Endodermal cell (in vitro differentiated cells): ENCODE results near the gene XAF1. TPM values are rescaled to one million over a fixed set of nuclear protein-coding genes. Genes with fewer than 3 reads are reported as not detected.
"Not testable (repeated sequence)": the region's sequence is repeated elsewhere in the genome, so short reads cannot be mapped to it uniquely, and the experiment has no call there.

ENCODE experiments used
- DNase-seq: peaks from one replicate; pipeline ENCODE4 v3.0.0-alpha.2; 2017
- H3K27ac ChIP-seq: 2 replicates; pipeline ENCODE4 v1.5.1; 2013; ENCODE audit warnings: mild to moderate bottlenecking, low read depth, low read length, moderate library complexity
- H3K27me3 ChIP-seq: 2 replicates; pipeline ENCODE4 v1.6.1; 2013; ENCODE audit warnings: mild to moderate bottlenecking, low read length, moderate library complexity; ENCODE audit not compliant: insufficient read depth, control insufficient read depth, poor library complexity, severe bottlenecking
- H3K36me3 ChIP-seq: 2 replicates; pipeline ENCODE4 v1.7.0; 2013; ENCODE audit warnings: mild to moderate bottlenecking, low read length, moderate library complexity; ENCODE audit not compliant: control insufficient read depth, insufficient read depth
- H3K4me1 ChIP-seq: one replicate; pipeline ENCODE4 v1.7.0; 2013; ENCODE audit warnings: low read length; ENCODE audit not compliant: control insufficient read depth, insufficient read depth
- H3K4me3 ChIP-seq: 2 replicates; pipeline ENCODE4 v1.5.1; 2013; ENCODE audit warnings: mild to moderate bottlenecking, low read length, moderate library complexity
- H3K9ac ChIP-seq: 2 replicates; pipeline ENCODE4 v1.6.1; 2013; ENCODE audit warnings: mild to moderate bottlenecking, low read length, moderate library complexity; ENCODE audit not compliant: poor library complexity, severe bottlenecking; ENCODE audit errors: extremely low read depth
- H3K9me3 ChIP-seq: 2 replicates; pipeline ENCODE4 v1.6.1; 2013; ENCODE audit warnings: mild to moderate bottlenecking, low read length, moderate library complexity; ENCODE audit not compliant: control insufficient read depth
- H3K27ac Mint-ChIP-seq: 2 replicates; pipeline ENCODE4 v1.8.0; 2020; ENCODE audit warnings: mixed read lengths
- H3K27me3 Mint-ChIP-seq: 2 replicates; pipeline ENCODE4 v1.8.0; 2021; ENCODE audit warnings: mild to moderate bottlenecking, mixed read lengths; ENCODE audit not compliant: insufficient read depth
- H3K36me3 Mint-ChIP-seq: 2 replicates; pipeline ENCODE4 v1.8.0; 2020; ENCODE audit warnings: low read depth, mixed read lengths
- H3K4me1 Mint-ChIP-seq: 2 replicates; pipeline ENCODE4 v1.8.0; 2020; ENCODE audit warnings: mixed read lengths
- H3K4me3 Mint-ChIP-seq: 2 replicates; pipeline ENCODE4 v1.8.0; 2020; ENCODE audit warnings: mild to moderate bottlenecking, moderate library complexity, mixed read lengths
- H3K9me3 Mint-ChIP-seq: 2 replicates; pipeline ENCODE4 v1.8.0; 2020; ENCODE audit warnings: mild to moderate bottlenecking, mixed read lengths
- CTCF ChIP-seq: fragments of 200-600 bp; sonication (generic); conservative IDR thresholded peaks from 2 replicates; pipeline ENCODE4 v1.5.0; 2021; ENCODE audit warnings: antibody characterized with exemption, mild to moderate bottlenecking
- WGBS, 2 experiments: methylation state at CpG; one replicate each; pipeline versions ENCODE4 v1.1.5 to v1.1.7; 2013; ENCODE audit warnings: missing lambda C conversion rate in 2 of 2, mixed read lengths in 1 of 2; ENCODE audit not compliant: insufficient coverage in 1 of 2, insufficient read length in 1 of 2; 5-methylcytosine and 5-hydroxymethylcytosine counted together
- total RNA-seq, 2 donors: library from RNA; stranded (reverse); fragmentation: NEBNext Ultra II Directional in 1 of 2; extraction: Animal tissue kit (Norgen Biotek cat#: 25700) in 1 of 2; gene quantifications; 2 replicates in 1 of 2; 3 replicates in 1 of 2; pipeline ENCODE4 v1.2.1, GENCODE V29; 2021

XAF1 gene
- total RNA-seq, 2 donors from 2014 or later = 0.35 TPM; not detected in 1

- Histone ChIP-seq H3K36me3 (no peaks in the 10 kb centered on the region), H3K9me3 (no peaks in the 10 kb centered on the region), H3K27me3 (peaks cover 41% of the 10 kb centered on the region), H3K4me1 (no peaks in the 10 kb centered on the region), H3K9ac (no peak overlapping the region), H3K27ac (no peak overlapping the region), H3K4me3 (no peak overlapping the region)
- Mint-ChIP-seq H3K36me3 (no peaks in the 10 kb centered on the region), H3K27me3 (peaks cover 25% of the 10 kb centered on the region), H3K9me3 (no peaks in the 10 kb centered on the region), H3K4me3 (no peak overlapping the region), H3K4me1 (no peaks in the 10 kb centered on the region), H3K27ac (no peak overlapping the region)
- WGBS, 2 experiments = 74 to 82% methylated on average over 3 to 4 of the region's 4 CpGs
- no peak for TF ChIP-seq CTCF
- DNase-seq = no peak
Measured at GRCh38 chr17:6729531-6729930, 26.3 kb upstream of the XAF1 start.

GRCh38 chr17:6746665-6747064 lies 9.2 kb upstream of the XAF1 start:
- WGBS, 2 experiments = 93 to 96% methylated on average over 4 to 5 of the region's 6 CpGs
- H3K27ac ChIP-seq, H3K4me3 Mint-ChIP-seq, DNase-seq, H3K9ac ChIP-seq, H3K9me3 ChIP-seq, H3K4me1 ChIP-seq, H3K27ac Mint-ChIP-seq, H3K36me3 Mint-ChIP-seq, H3K4me3 ChIP-seq, H3K4me1 Mint-ChIP-seq, H3K36me3 ChIP-seq: not testable (repeated sequence)
- Mint-ChIP-seq H3K27me3 (peaks cover 24% of the 10 kb centered on the region), H3K9me3 (peaks cover 13% of the 10 kb centered on the region)
- H3K27me3 ChIP-seq = peaks cover 11% of the 10 kb centered on the region

GRCh38 chr17:6748617-6749016 lies 7.2 kb upstream of the XAF1 start:
- H3K4me1 Mint-ChIP-seq = peaks cover 10% of the 10 kb centered on the region
- no peak overlapping the region for H3K9ac ChIP-seq
- no peak overlapping the region for H3K4me3 ChIP-seq
- no peak for TF ChIP-seq CTCF
- no peak overlapping the region for H3K4me3 Mint-ChIP-seq
- no peaks in the 10 kb centered on the region for H3K36me3 Mint-ChIP-seq
- no peaks in the 10 kb centered on the region for H3K36me3 ChIP-seq
- DNase-seq = no peak
- peaks cover 4% of the 10 kb centered on the region for H3K27me3 ChIP-seq
- H3K9me3 Mint-ChIP-seq = peaks cover 8% of the 10 kb centered on the region
- no peak overlapping the region for H3K27ac ChIP-seq
- H3K9me3 ChIP-seq = no peaks in the 10 kb centered on the region
- H3K27ac Mint-ChIP-seq = no peak overlapping the region
- H3K27me3 Mint-ChIP-seq = peaks cover 12% of the 10 kb centered on the region
- no peaks in the 10 kb centered on the region for H3K4me1 ChIP-seq

GRCh38 chr17:6749519-6749918 lies 6.3 kb upstream of the XAF1 start:
- no peak for DNase-seq
- TF ChIP-seq CTCF = peak; percentile 53
- 87 to 96% methylated on average over 4 to 6 of the region's 6 CpGs for WGBS, 2 experiments

More at GRCh38 chr17:6749519-6749918, 6.3 kb upstream of the XAF1 start:
- no peaks in the 10 kb centered on the region for H3K4me1 ChIP-seq
- H3K27me3 ChIP-seq = no peaks in the 10 kb centered on the region
- Mint-ChIP-seq H3K36me3 (no peaks in the 10 kb centered on the region), H3K27me3 (peaks cover 8% of the 10 kb centered on the region), H3K4me3 (no peak overlapping the region), H3K4me1 (peaks cover 13% of the 10 kb centered on the region), H3K9me3 (peaks cover 8% of the 10 kb centered on the region), H3K27ac (no peak overlapping the region)
- no peak overlapping the region for H3K9ac ChIP-seq
- H3K27ac ChIP-seq = no peak overlapping the region
- H3K36me3 ChIP-seq = no peaks in the 10 kb centered on the region
- no peak overlapping the region for H3K4me3 ChIP-seq
- no peaks in the 10 kb centered on the region for H3K9me3 ChIP-seq
